A673 (cell line): Measurements from ENCODE around the gene LRRC42. TPM values are rescaled to one million over a fixed set of nuclear protein-coding genes. Genes with fewer than 3 reads are reported as not detected.

Experiments used
- BruUV-seq: library from RNA; stranded (reverse); fragments of 400-500 nt; replicated peaks from 2 replicates; lab custom pipeline; 2021; lab: Mats Ljungman, UMichigan
- CTCF ChIA-PET: fragments of 300-600 bp; sonication (Branson Sonifier 250); formaldehyde crosslinking; loops from one replicate; lab custom pipeline; 2022; ENCODE audit warnings: antibody characterized with exemption; lab: Charles Lee
- POLR2A ChIA-PET: fragments of 300-600 bp; sonication (Branson Sonifier 250); formaldehyde crosslinking; loops from one replicate; lab custom pipeline; 2022; ENCODE audit warnings: antibody characterized with exemption; ENCODE audit not compliant: low non-redundant PET; lab: Charles Lee
- DNase-seq: peaks from one replicate; pipeline ENCODE4 v3.0.0-alpha.2; 2015; ENCODE audit warnings: low spot score
- H3K27ac ChIP-seq: fragments of 200-600 bp; sonication (generic); 2 replicates; pipeline ENCODE4 v1.5.1; 2016; ENCODE audit warnings: mixed run types, low read depth, mild to moderate bottlenecking, mixed read lengths, antibody characterized with exemption, low read length; ENCODE audit not compliant: poor library complexity, severe bottlenecking
- H3K27me3 ChIP-seq: fragments of 200-600 bp; sonication (generic); replicated peaks from 2 replicates; pipeline ENCODE4 v1.6.1; 2017; ENCODE audit warnings: mixed run types, low read depth, mild to moderate bottlenecking, mixed read lengths, antibody characterized with exemption, low read length; ENCODE audit not compliant: insufficient read depth, poor library complexity
- H3K36me3 ChIP-seq: fragments of 200-600 bp; sonication (generic); 2 replicates; pipeline ENCODE4 v1.6.1; 2016; ENCODE audit warnings: mixed run types, mild to moderate bottlenecking, mixed read lengths, antibody characterized with exemption, low read length; ENCODE audit not compliant: insufficient read depth, poor library complexity, severe bottlenecking
- H3K4me1 ChIP-seq: fragments of 200-600 bp; sonication (generic); 2 replicates; pipeline ENCODE4 v1.6.1; 2017; ENCODE audit warnings: mixed run types, mild to moderate bottlenecking, mixed read lengths, antibody characterized with exemption, low read length; ENCODE audit not compliant: insufficient read depth, poor library complexity, severe bottlenecking
- H3K4me3 ChIP-seq: fragments of 200-600 bp; sonication (generic); 2 replicates; pipeline ENCODE4 v1.5.1; 2016; ENCODE audit warnings: low read depth, mixed run types, mild to moderate bottlenecking, mixed read lengths, low read length; ENCODE audit not compliant: poor library complexity, severe bottlenecking
- H3K9me3 ChIP-seq: fragments of 200-600 bp; sonication (generic); 2 replicates; pipeline ENCODE4 v1.6.1; 2016; ENCODE audit warnings: mixed run types, low read depth, mild to moderate bottlenecking, mixed read lengths, antibody characterized with exemption, low read length; ENCODE audit not compliant: poor library complexity, severe bottlenecking
- EZH2 ChIP-seq: fragments of 200-600 bp; sonication (generic); IDR thresholded peaks from 2 replicates; pipeline ENCODE4 v1.6.1; 2017; ENCODE audit warnings: borderline replicate concordance, low read depth, mild to moderate bottlenecking, mixed read lengths, antibody characterized with exemption, low read length; ENCODE audit not compliant: poor library complexity, severe bottlenecking
- intact Hi-C: fragments of 100-400 bp; cut with micrococcal nuclease; formaldehyde crosslinking; loops from one replicate; pipeline ENCODE4 v1.10.0; 2022; ENCODE audit not compliant: unreplicated experiment
- total RNA-seq: library from RNA; stranded (reverse); gene quantifications from 2 replicates; pipeline ENCODE4 v1.2.3, GENCODE V29; 2021
- TF ChIP-seq, protein P1 (sequence below): fragments of 300-800, 200-600 bp; sonication (generic); conservative IDR thresholded peaks from 2 replicates; pipeline ENCODE4 v1.5.1; 2017; ENCODE audit warnings: low read depth, mild to moderate bottlenecking, antibody characterized with exemption, low read length, moderate library complexity, mixed read lengths

LRRC42 gene
- total RNA-seq, 1 experiment from 2014 or later = 25.8 TPM

DNA sequence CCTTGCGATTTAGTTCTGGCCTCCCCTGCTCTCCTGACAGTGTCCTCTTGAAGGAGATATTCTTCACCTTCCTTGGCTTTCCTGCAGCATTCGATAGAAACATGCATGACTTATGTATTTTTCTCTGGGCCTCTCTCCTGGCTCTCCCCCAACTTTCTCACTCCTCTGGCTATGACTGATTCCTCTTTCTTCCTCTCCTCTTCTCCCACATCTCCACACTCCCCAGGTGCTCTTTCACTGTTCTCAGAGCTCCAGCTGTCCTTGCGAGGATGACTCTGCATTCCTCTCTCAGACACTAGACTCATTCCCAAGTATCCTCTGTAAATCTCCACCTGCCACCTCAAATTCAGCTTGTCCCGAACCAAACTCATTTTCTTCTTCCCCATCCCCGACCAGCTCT lies 18.0 kb downstream of the LRRC42 start:
- no peak for TF ChIP-seq EZH2
- TF ChIP-seq, protein P1, sequence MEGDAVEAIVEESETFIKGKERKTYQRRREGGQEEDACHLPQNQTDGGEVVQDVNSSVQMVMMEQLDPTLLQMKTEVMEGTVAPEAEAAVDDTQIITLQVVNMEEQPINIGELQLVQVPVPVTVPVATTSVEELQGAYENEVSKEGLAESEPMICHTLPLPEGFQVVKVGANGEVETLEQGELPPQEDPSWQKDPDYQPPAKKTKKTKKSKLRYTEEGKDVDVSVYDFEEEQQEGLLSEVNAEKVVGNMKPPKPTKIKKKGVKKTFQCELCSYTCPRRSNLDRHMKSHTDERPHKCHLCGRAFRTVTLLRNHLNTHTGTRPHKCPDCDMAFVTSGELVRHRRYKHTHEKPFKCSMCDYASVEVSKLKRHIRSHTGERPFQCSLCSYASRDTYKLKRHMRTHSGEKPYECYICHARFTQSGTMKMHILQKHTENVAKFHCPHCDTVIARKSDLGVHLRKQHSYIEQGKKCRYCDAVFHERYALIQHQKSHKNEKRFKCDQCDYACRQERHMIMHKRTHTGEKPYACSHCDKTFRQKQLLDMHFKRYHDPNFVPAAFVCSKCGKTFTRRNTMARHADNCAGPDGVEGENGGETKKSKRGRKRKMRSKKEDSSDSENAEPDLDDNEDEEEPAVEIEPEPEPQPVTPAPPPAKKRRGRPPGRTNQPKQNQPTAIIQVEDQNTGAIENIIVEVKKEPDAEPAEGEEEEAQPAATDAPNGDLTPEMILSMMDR = no peak
- no peaks in the 10 kb centered on the region for H3K9me3 ChIP-seq
- no peak overlapping the region for H3K4me3 ChIP-seq
- H3K27ac ChIP-seq = no peak overlapping the region
- H3K27me3 ChIP-seq = no peaks in the 10 kb centered on the region
- H3K4me1 ChIP-seq = no peaks in the 10 kb centered on the region
- peaks cover 26% of the 10 kb centered on the region for H3K36me3 ChIP-seq
- intact Hi-C loops = no loop called here
- BruUV-seq = no TSS peak
- ChIA-PET CTCF (no interaction called here), POLR2A (no interaction called here)
- DNase-seq = no peak

GRCh38 chr1:53966794-53967193 lies 20.6 kb downstream of the LRRC42 start:
- Histone ChIP-seq H3K36me3 (peaks cover 22% of the 10 kb centered on the region), H3K4me3 (no peak overlapping the region), H3K27ac (no peak overlapping the region), H3K4me1 (no peaks in the 10 kb centered on the region), H3K27me3 (no peaks in the 10 kb centered on the region), H3K9me3 (no peaks in the 10 kb centered on the region)
- DNase-seq = no peak
- ChIA-PET POLR2A (no interaction called here), CTCF (no interaction called here)
- intact Hi-C loops = no loop called here
- TF ChIP-seq, protein P1 = no peak
- TF ChIP-seq EZH2 = no peak
- BruUV-seq = no TSS peak

DNA sequence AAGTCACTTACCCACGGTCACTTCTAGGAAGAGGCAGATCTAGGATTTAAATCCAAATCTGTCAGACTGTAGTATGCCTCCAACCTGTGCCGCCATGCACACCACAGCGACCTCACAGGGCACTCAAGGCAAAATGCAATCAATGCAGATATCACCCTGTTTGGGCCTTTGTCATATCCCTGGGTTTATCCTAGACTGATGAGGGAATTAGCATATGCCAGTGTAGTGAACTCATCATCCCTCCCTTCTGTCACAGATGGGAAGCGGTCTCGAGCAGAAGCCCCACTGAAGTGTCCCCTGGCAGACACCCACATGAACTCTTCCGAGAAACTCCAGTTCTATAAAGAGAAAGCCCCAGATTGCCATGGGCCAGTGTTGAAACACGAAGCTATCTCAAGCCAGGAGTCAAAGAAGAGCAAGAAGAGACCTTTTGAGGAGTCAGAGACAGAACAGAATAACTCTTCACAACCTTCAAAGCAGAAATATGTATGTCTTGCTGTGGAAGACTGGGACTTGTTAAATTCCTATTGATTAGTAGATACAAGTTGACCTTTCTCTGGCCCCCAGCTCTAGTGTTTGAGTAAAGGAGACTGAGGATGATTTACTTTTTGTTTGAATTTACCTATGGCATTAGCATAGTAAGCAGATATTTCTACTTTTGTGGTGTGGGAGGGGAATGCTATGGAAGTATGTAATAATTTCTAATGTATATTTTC lies 21.4 kb downstream of the LRRC42 start:
- CTCF ChIA-PET = no interaction called here
- intact Hi-C loops = no loop called here

More for the DNA sequence above, 21.4 kb downstream of the LRRC42 start:
- no peaks in the 10 kb centered on the region for H3K4me1 ChIP-seq
- no peaks in the 10 kb centered on the region for H3K27me3 ChIP-seq
- POLR2A ChIA-PET = no interaction called here
- DNase-seq = no peak
- H3K9me3 ChIP-seq = no peaks in the 10 kb centered on the region
- BruUV-seq = no TSS peak
- no peak overlapping the region for H3K4me3 ChIP-seq
- TF ChIP-seq, protein P1 = no peak
- no peak for TF ChIP-seq EZH2
- no peak overlapping the region for H3K27ac ChIP-seq
- H3K36me3 ChIP-seq = peaks cover 15% of the 10 kb centered on the region
